ENCODE measurements around the gene CACNA1H. TPM values are rescaled to one million over a fixed set of nuclear protein-coding genes. Genes with fewer than 3 reads are reported as not detected.

The CACNA1H gene
- total and polyA plus RNA-seq, 2 donors (not counting 3 experiments of a cell fraction or from before 2014, with no cell fraction given): 0.03 TPM; not detected in 1

- no peaks in the 10 kb centered on the region for H3K9me3 ChIP-seq (replicated peaks; ENCODE audit: control insufficient read depth, insufficient read depth, low read length)
- dilution Hi-C loops (cut with MboI; ENCODE audit: extremely low pct_ligation_motif_present, low sequenced_read_pairs) (no loop called here), intact Hi-C loops (cut with micrococcal nuclease) (no loop called here)
- FAIRE-seq (no peak), DNase-seq (ENCODE audit: low read depth, low spot score) (no peak)
- TF ChIP-seq GATA2 (IDR thresholded peaks at IDR 0.05; ENCODE audit: insufficient read depth, insufficient read length, low read depth, low read length) (no peak), EZH2 (IDR thresholded peaks at IDR 0.05; ENCODE audit: borderline replicate concordance, low read depth, low read length, severe bottlenecking) (no peak), POLR2AphosphoS5 (IDR thresholded peaks at IDR 0.05; ENCODE audit: insufficient read depth, low read depth, low read length) (no peak), MAX (IDR thresholded peaks at IDR 0.05; ENCODE audit: insufficient read depth, insufficient read length) (no peak), CTCF (IDR thresholded peaks at IDR 0.05; ENCODE audit: extremely low read depth in 1 of 2, insufficient read depth in 1 of 2, low read depth in 1 of 2, low read length in 2 of 2) (no peak), POLR2A (IDR thresholded peaks at IDR 0.05; ENCODE audit: low read depth, low read length) (no peak), FOS (IDR thresholded peaks at IDR 0.05; ENCODE audit: borderline replicate concordance, insufficient read depth, low read length) (no peak), MYC (IDR thresholded peaks at IDR 0.05; ENCODE audit: low read depth, low read length) (no peak), JUN (IDR thresholded peaks at IDR 0.05; ENCODE audit: borderline replicate concordance, insufficient read depth, insufficient read length, low read depth) (no peak)
- no peak overlapping the region for H3K4me3 ChIP-seq (replicated peaks in 1 of 3; ENCODE audit: insufficient read depth in 1 of 3, low read depth in 1 of 3, low read length in 3 of 3)
- H3K9ac ChIP-seq (replicated peaks; ENCODE audit: extremely low read depth, insufficient read depth, low read length): no peak overlapping the region
- ChIA-PET POLR2A (no interaction called here), CTCF (no interaction called here)
- H3K4me1 ChIP-seq (ENCODE audit: control insufficient read depth, extremely low read depth, insufficient read depth, low read length): no peaks in the 10 kb centered on the region
- H3K79me2 ChIP-seq (ENCODE audit: control insufficient read depth, insufficient read depth, low read length): no peaks in the 10 kb centered on the region
- H3K36me3 ChIP-seq (ENCODE audit: control insufficient read depth in 2 of 2, extremely low read depth in 1 of 2, insufficient read depth in 2 of 2, low read length in 2 of 2): no peaks in the 10 kb centered on the region
- H3K27me3 ChIP-seq (ENCODE audit: control insufficient read depth in 2 of 2, insufficient read depth in 2 of 2, low read length in 2 of 2): no peaks in the 10 kb centered on the region
- H2AFZ ChIP-seq (ENCODE audit: low read depth, low read length): no peak overlapping the region
- H4K20me1 ChIP-seq (replicated peaks; ENCODE audit: control insufficient read depth, extremely low read depth, insufficient read depth, low read length): no peaks in the 10 kb centered on the region
- no peak overlapping the region for H3K27ac ChIP-seq (ENCODE audit: insufficient read depth, low read depth, low read length)
- H3K9me1 ChIP-seq (replicated peaks; ENCODE audit: control insufficient read depth, extremely low read depth, insufficient read depth, low read length): no peaks in the 10 kb centered on the region
- no TSS peak for BruUV-seq (replicated peaks)
- no peak overlapping the region for H3K4me2 ChIP-seq (ENCODE audit: insufficient read depth, low read length)
Measured at GRCh38 chr16:1107731-1108130, 45.2 kb upstream of the CACNA1H start.

All from endothelial cell of umbilical vein (primary cell).